Hepatocyte (in vitro differentiated cells): ENCODE results near the gene XYLT1. TPM values are rescaled to one million over a fixed set of nuclear protein-coding genes. Genes with fewer than 3 reads are reported as not detected.

ENCODE experiments used
- DNase-seq: peaks from one replicate; pipeline ENCODE4 v3.0.0-alpha.2; 2016; ENCODE audit warnings: low spot score
- H2AFZ ChIP-seq: fragments of 200-600 bp; sonication (generic); 2 replicates; pipeline ENCODE4 v1.6.0; 2016; ENCODE audit warnings: antibody characterized with exemption, mild to moderate bottlenecking
- H3K27ac ChIP-seq: fragments of 200-600 bp; sonication (generic); 2 replicates; pipeline ENCODE4 v1.5.1; 2016; ENCODE audit warnings: mild to moderate bottlenecking
- H3K27me3 ChIP-seq: fragments of 200-600 bp; sonication (generic); 2 replicates; pipeline ENCODE4 v1.6.1; 2016
- H3K36me3 ChIP-seq: fragments of 200-600 bp; sonication (generic); replicated peaks from 2 replicates; pipeline ENCODE4 v1.5.1; 2016; ENCODE audit warnings: low read depth; ENCODE audit not compliant: insufficient read depth
- H3K4me1 ChIP-seq: fragments of 200-600 bp; sonication (generic); 2 replicates; pipeline ENCODE4 v1.5.1; 2016; ENCODE audit warnings: mild to moderate bottlenecking, moderate library complexity; ENCODE audit not compliant: insufficient read depth
- H3K4me2 ChIP-seq: fragments of 200-600 bp; sonication (generic); 2 replicates; pipeline ENCODE4 v1.6.0; 2016
- H3K4me3 ChIP-seq: fragments of 200-600 bp; sonication (generic); 2 replicates; pipeline ENCODE4 v1.5.1; 2016; ENCODE audit warnings: mild to moderate bottlenecking
- H3K79me2 ChIP-seq: fragments of 200-600 bp; sonication (generic); 2 replicates; pipeline ENCODE4 v1.6.0; 2017; ENCODE audit warnings: mild to moderate bottlenecking
- H3K9me2 ChIP-seq: fragments of 200-600 bp; sonication (generic); replicated peaks from 2 replicates; pipeline ENCODE4 v1.6.0; 2017; ENCODE audit warnings: mild to moderate bottlenecking; ENCODE audit not compliant: insufficient read depth
- H3K9me3 ChIP-seq: fragments of 200-600 bp; sonication (generic); 2 replicates; pipeline ENCODE4 v1.5.1; 2016; ENCODE audit warnings: low read depth, mild to moderate bottlenecking
- H4K20me1 ChIP-seq: fragments of 200-600 bp; sonication (generic); 2 replicates; pipeline ENCODE4 v1.6.0; 2016; ENCODE audit warnings: mild to moderate bottlenecking; ENCODE audit not compliant: insufficient read depth, poor library complexity, severe bottlenecking
- EZH2 ChIP-seq: fragments of 200-600 bp; sonication (generic); IDR thresholded peaks from 2 replicates; pipeline ENCODE4 v1.6.1; 2016; ENCODE audit warnings: antibody characterized with exemption, mild to moderate bottlenecking, borderline replicate concordance
- EZH2phosphoT487 ChIP-seq: fragments of 200-600 bp; sonication (generic); IDR thresholded peaks from one replicate; pipeline ENCODE4 v1.6.1; 2018; ENCODE audit warnings: antibody characterized with exemption, mild to moderate bottlenecking, low read depth, moderate library complexity; ENCODE audit not compliant: unreplicated experiment, severe bottlenecking
- whole genome bisulfite sequencing: methylation state at CpG from one replicate; pipeline ENCODE4 v1.1.6; 2016; ENCODE audit warnings: low lambda C conversion rate; ENCODE audit errors: missing lambda C conversion rate; 5-methylcytosine and 5-hydroxymethylcytosine counted together
- polyA plus RNA-seq: library from polyadenylated mRNA; unstranded; fragments of >200 nt; fragmentation: Nextera tagmentation; extraction: Ambion mirVana; gene quantifications from 2 replicates; pipeline ENCODE4 v1.2.1, GENCODE V29; 2016
- total RNA-seq: library from RNA; depleted of rRNA; stranded (reverse); fragments of >200 nt; gene quantifications from 2 replicates; pipeline ENCODE4 v1.2.3, GENCODE V29; 2014
- TF ChIP-seq, protein P1 (sequence below): fragments of 200-600 bp; sonication (generic); IDR thresholded peaks from 2 replicates; pipeline ENCODE4 v1.5.1; 2016; ENCODE audit warnings: antibody characterized with exemption, mild to moderate bottlenecking; ENCODE audit not compliant: poor library complexity

XYLT1 gene
- total and polyA plus RNA-seq, 2 experiments from 2014 or later: 6.9 to 13.7 TPM

DNA sequence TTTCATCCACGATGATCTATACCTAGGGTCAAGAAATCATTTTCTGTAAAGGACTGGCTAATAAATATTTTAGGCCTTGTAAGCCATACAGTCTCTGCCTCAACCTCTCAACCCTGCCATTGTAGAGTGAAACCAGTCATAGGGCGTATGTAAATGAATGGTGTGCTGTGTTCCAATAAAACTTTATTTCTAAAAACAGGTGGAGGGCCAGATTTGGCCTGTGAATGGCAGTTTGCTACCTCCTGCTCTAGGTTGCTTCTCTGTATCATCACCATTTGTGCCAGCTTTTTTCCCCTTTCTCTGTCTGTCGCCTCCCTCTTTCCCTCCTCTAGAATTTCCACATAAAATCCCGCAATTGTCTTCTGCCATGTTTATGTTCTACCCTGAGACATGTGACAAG is 181.7 kb downstream of the XYLT1 start:
- Histone ChIP-seq H3K9me2 (no peaks in the 10 kb centered on the region), H3K27me3 (no peaks in the 10 kb centered on the region), H3K36me3 (no peaks in the 10 kb centered on the region), H3K79me2 (no peaks in the 10 kb centered on the region), H3K4me3 (no peak overlapping the region), H4K20me1 (no peaks in the 10 kb centered on the region), H2AFZ (no peak overlapping the region), H3K4me1 (no peaks in the 10 kb centered on the region), H3K27ac (no peak overlapping the region), H3K9me3 (no peaks in the 10 kb centered on the region), H3K4me2 (no peak overlapping the region)
- 78% methylated on average over 4 of the region's 4 CpGs for WGBS
- DNase-seq: no peak
- no peak for TF ChIP-seq EZH2

DNA sequence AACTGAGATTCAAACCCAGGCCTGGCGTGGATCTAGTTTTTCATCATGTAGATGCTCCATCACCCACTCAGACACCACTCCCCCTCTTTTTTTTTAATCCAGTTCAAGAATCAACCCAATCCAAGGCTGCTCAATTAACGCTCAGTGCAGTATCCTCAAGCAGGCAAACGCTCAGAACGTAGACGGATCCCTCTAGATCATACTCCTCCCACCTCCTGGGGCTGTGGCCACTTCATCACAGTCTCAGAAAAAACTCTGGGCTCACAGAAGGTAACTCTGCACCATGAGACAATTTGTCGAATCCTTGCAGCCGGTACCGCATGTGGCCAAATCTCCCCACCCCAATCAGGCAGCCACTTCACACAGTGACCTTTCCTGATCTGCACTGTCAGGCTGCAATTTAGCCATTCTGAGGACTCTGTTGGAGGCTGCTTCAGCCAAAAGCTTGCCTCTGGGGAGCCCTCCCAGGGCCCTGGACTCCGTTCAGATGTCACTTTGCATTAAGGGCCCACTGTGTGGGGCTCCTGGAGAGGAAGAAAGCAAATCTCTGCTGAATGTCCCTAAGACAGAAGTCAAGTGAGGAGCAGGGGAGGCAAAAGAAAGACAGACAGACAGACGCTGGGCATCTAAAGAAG is 183.5 kb downstream of the XYLT1 start:
- no peaks in the 10 kb centered on the region for H3K36me3 ChIP-seq
- H4K20me1 ChIP-seq: no peaks in the 10 kb centered on the region
- H2AFZ ChIP-seq: no peak overlapping the region
- H3K4me2 ChIP-seq: no peak overlapping the region
- DNase-seq: no peak
- H3K9me3 ChIP-seq: no peaks in the 10 kb centered on the region
- H3K27ac ChIP-seq: no peak overlapping the region
- no peak overlapping the region for H3K4me3 ChIP-seq
- H3K27me3 ChIP-seq: no peaks in the 10 kb centered on the region
- TF ChIP-seq, protein P1, sequence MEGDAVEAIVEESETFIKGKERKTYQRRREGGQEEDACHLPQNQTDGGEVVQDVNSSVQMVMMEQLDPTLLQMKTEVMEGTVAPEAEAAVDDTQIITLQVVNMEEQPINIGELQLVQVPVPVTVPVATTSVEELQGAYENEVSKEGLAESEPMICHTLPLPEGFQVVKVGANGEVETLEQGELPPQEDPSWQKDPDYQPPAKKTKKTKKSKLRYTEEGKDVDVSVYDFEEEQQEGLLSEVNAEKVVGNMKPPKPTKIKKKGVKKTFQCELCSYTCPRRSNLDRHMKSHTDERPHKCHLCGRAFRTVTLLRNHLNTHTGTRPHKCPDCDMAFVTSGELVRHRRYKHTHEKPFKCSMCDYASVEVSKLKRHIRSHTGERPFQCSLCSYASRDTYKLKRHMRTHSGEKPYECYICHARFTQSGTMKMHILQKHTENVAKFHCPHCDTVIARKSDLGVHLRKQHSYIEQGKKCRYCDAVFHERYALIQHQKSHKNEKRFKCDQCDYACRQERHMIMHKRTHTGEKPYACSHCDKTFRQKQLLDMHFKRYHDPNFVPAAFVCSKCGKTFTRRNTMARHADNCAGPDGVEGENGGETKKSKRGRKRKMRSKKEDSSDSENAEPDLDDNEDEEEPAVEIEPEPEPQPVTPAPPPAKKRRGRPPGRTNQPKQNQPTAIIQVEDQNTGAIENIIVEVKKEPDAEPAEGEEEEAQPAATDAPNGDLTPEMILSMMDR: no peak
- WGBS: 76% methylated on average over 10 of the region's 10 CpGs
- H3K9me2 ChIP-seq: no peaks in the 10 kb centered on the region
- H3K4me1 ChIP-seq: no peaks in the 10 kb centered on the region
- H3K79me2 ChIP-seq: no peaks in the 10 kb centered on the region

DNA sequence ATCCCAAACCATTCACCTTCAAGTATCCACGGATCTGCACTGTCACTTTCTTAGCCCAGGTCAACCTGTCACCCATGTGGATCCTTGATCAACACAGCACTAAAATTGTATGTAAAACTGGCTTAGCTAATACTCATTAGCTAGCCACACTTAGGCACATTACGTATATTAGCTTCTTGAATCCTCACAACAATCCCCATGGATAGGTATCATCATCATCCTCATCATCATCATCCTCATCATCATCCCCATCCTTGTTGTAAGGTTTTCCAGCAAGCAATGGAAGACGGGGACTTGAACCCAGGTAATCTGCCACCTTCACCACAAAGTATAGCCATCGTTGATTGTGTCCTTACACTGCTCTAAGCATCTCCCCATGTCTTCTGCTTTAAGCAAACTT is 184.3 kb downstream of the XYLT1 start:
- H3K27ac ChIP-seq: no peak overlapping the region
- no peak overlapping the region for H3K4me3 ChIP-seq
- DNase-seq: no peak
- H3K9me2 ChIP-seq: no peaks in the 10 kb centered on the region
- H3K27me3 ChIP-seq: no peaks in the 10 kb centered on the region
- no peaks in the 10 kb centered on the region for H3K79me2 ChIP-seq
- H4K20me1 ChIP-seq: no peaks in the 10 kb centered on the region
- 96% methylated on average over 4 of the region's 4 CpGs for whole genome bisulfite sequencing
- H3K4me2 ChIP-seq: no peak overlapping the region
- no peak for TF ChIP-seq EZH2
- H2AFZ ChIP-seq: no peak overlapping the region
- H3K36me3 ChIP-seq: no peaks in the 10 kb centered on the region
- no peaks in the 10 kb centered on the region for H3K9me3 ChIP-seq
- no peaks in the 10 kb centered on the region for H3K4me1 ChIP-seq

DNA sequence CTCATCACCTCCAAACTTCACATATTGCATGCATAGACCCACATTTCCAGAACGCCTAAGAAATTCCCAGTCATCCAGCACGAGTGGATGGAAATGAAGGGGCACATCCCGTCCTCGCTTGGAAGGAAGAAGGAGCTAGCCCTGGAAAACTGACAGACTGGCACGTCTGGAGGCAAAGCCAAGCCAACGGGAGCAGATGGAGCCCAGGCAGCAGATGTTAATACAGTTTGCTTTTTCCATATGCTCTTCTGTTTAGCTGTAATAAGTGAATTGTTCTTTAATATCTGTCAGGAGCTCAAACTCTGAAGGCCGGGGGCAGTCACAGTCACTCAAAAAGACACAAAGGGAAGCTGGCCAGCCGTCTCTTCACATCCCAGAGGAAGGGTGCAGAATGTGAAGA is 187.7 kb downstream of the XYLT1 start:
- no peaks in the 10 kb centered on the region for H3K4me1 ChIP-seq
- no peak overlapping the region for H2AFZ ChIP-seq
- no peaks in the 10 kb centered on the region for H3K36me3 ChIP-seq
- no peak overlapping the region for H3K4me3 ChIP-seq
- WGBS: 80% methylated on average over 8 of the region's 8 CpGs
- no peaks in the 10 kb centered on the region for H3K9me2 ChIP-seq
- no peak for DNase-seq
- no peaks in the 10 kb centered on the region for H4K20me1 ChIP-seq
- no peaks in the 10 kb centered on the region for H3K27me3 ChIP-seq
- no peak overlapping the region for H3K4me2 ChIP-seq
- H3K27ac ChIP-seq: no peak overlapping the region
- peaks cover 2% of the 10 kb centered on the region for H3K79me2 ChIP-seq
- no peaks in the 10 kb centered on the region for H3K9me3 ChIP-seq
- TF ChIP-seq, protein P1: no peak
- no peak for TF ChIP-seq EZH2phosphoT487
- no peak for TF ChIP-seq EZH2
